Liver (tissue), 3 donors: ENCODE measurements around the gene ZNF280D.

Source experiments
- ATF3 ChIP-seq: IDR thresholded peaks from 2 replicates; pipeline ENCODE4 v1.6.1; 2016; ENCODE audit warnings: antibody characterized with exemption
- CTCF ChIP-seq: fragments of 150-350 bp; IDR thresholded peaks from 2 replicates; pipeline ENCODE4 v1.5.1; 2017; ENCODE audit warnings: improper control_type of control experiment, low read depth, low read length; ENCODE audit not compliant: missing input control
- EGR1 ChIP-seq, 2 donors: IDR thresholded peaks; 2 replicates each; pipeline ENCODE4 v1.6.1; 2016 to 2018; ENCODE audit warnings: antibody characterized with exemption in 2 of 2, low read depth in 2 of 2
- FOXA1 ChIP-seq: IDR thresholded peaks from 2 replicates; pipeline ENCODE4 v1.6.1; 2016; ENCODE audit warnings: antibody characterized with exemption
- GABPA ChIP-seq, 2 donors: IDR thresholded peaks in 1 of 2; conservative IDR thresholded peaks in 1 of 2; 2 replicates each; pipeline ENCODE4 v1.6.1; 2016; ENCODE audit warnings: antibody characterized with exemption in 2 of 2, mild to moderate bottlenecking in 1 of 2, moderate library complexity in 1 of 2
- JUND ChIP-seq, 2 donors: IDR thresholded peaks; 2 replicates each; pipeline ENCODE4 v1.6.1; 2016; ENCODE audit warnings: antibody characterized with exemption in 2 of 2
- RAD21 ChIP-seq, 2 donors: IDR thresholded peaks; 2 replicates each; pipeline ENCODE4 v1.6.1; 2016; ENCODE audit warnings: antibody characterized with exemption in 2 of 2, mild to moderate bottlenecking in 2 of 2
- RXRA ChIP-seq, 2 donors: IDR thresholded peaks; 2 replicates each; pipeline ENCODE4 v1.6.1; 2017 to 2018; ENCODE audit warnings: antibody characterized with exemption in 2 of 2, mild to moderate bottlenecking in 1 of 2
- SP1 ChIP-seq: IDR thresholded peaks from 2 replicates; pipeline ENCODE4 v1.6.1; 2018; ENCODE audit warnings: antibody characterized with exemption, mild to moderate bottlenecking
- TAF1 ChIP-seq: conservative IDR thresholded peaks from 2 replicates; pipeline ENCODE4 v1.6.1; 2016; ENCODE audit warnings: antibody characterized with exemption, mild to moderate bottlenecking
- ZBTB33 ChIP-seq: IDR thresholded peaks from 2 replicates; pipeline ENCODE4 v1.6.1; 2016; ENCODE audit warnings: antibody characterized with exemption
- TF ChIP-seq, protein P1 (sequence below): IDR thresholded peaks from 2 replicates; pipeline ENCODE4 v1.6.1; 2016; ENCODE audit warnings: antibody characterized with exemption
- donor health status: healthy.
- donor health status: healthy.

- TF ChIP-seq CTCF (no peak), ATF3 (no peak), EGR1 (IDR thresholded peaks at IDR 0.05; ENCODE audit: low read depth in 2 of 2) (peak; percentile 98 to 99), FOXA1 (no peak), JUND (IDR thresholded peaks at IDR 0.05) (no peak), TAF1 (no peak), GABPA (IDR thresholded peaks at IDR 0.05 in 1 of 2, conservative IDR thresholded peaks at IDR 0.05 in 1 of 2) (no peak), RAD21 (IDR thresholded peaks at IDR 0.05) (no peak), RXRA (IDR thresholded peaks at IDR 0.05) (no peak), SP1 (no peak), ZBTB33 (no peak)
- TF ChIP-seq, protein P1, sequence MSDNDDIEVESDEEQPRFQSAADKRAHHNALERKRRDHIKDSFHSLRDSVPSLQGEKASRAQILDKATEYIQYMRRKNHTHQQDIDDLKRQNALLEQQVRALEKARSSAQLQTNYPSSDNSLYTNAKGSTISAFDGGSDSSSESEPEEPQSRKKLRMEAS = no peak
These were observed 78.7 kb downstream of the ZNF280D start for GRCh38 chr15:56654624-56655023.
